Right lobe of liver (tissue), 4 donors: ENCODE results near the gene GAGE12J.
"Not testable (repeated sequence)": the region's sequence is repeated elsewhere in the genome, so short reads cannot be mapped to it uniquely, and the experiment has no call there.

Experiments
- CTCF ChIP-seq, 4 donors: fragments of 200-600 bp in 3 of 4; fragments of 450-650 bp in 1 of 4; IDR thresholded peaks; one replicate each; pipeline versions ENCODE4 v1.5.1 to v1.8.0; 2016 to 2022; ENCODE audit warnings: antibody characterized with exemption in 4 of 4, mild to moderate bottlenecking in 2 of 4
- POLR2A ChIP-seq: fragments of 450-650 bp; IDR thresholded peaks from one replicate; pipeline ENCODE4 v1.6.1; 2017; ENCODE audit warnings: antibody characterized with exemption, mild to moderate bottlenecking
- donor health status: DM: no; HTN: no; CAD: no.
- donor health status: DM: no; HTN: no; CAD: no.
- donor health status: DM: no; HTN: yes; CAD: no.

DNA sequence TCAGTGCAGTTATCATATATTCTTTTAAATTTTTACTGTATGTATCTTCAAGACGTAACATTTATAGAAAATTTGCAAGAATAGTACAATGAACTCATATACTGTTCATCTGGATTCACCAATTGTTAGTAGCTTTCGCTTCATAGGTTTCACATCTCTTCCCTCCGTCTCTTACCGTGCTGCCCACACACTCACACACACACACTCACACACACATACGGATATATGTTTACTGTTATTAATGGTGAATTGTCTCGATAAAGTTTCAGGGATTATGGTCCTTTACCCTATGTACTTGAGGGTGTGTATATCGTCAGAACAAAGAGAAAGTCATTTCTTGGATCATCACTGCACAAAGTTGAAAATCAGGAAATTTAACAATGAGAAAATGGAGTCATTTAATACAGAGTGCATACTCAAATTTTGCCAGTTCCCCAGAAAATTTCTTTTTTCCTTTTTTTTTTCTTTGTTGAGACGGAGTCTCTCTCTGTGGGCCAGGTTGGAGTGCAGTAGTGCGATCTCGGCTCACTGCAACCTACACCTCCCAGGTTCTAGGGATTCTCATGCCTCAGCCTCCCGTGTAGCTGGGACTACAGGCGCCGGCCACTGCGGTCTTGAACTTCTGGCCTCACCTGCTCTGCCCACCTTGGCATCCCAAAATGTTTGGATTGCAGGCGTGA is 22.8 kb downstream of the GAGE12J start:
- TF ChIP-seq CTCF (IDR thresholded peaks at IDR 0.05); POLR2A: not testable (repeated sequence)
